Measurements from ENCODE around the gene SGCB. TPM values are rescaled to one million over a fixed set of nuclear protein-coding genes. Genes with fewer than 3 reads are reported as not detected.

SGCB gene
- total and polyA plus RNA-seq, 2 donors (not counting 1 experiment from before 2014, with no cell fraction given) = 2.3 to 9.7 TPM

DNA sequence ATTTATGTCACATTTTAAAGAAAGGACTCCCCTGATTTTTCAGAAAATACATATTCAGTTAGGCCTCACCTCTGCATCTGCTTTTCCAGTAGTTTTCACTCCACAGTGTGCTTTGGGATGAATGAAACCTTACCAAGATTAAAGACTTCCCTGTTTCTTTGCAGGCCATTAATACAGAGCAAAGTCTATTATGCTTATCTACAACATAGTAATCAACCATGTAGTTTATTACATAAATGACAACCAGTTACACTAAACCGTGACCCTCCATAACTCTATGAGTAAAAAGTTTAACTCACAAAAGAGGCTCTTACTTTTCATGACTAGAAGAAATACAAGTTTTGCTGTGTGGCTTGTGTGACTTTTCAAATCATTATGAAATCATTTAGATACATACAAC is 20.3 kb downstream of the SGCB start:
- H3K4me3 ChIP-seq (ENCODE audit: control extremely low read depth in 1 of 5, extremely low read depth in 1 of 5, insufficient read depth in 1 of 5, low read depth in 2 of 5, low read length in 4 of 5) = no peak overlapping the region
- no peak overlapping the region for H3K4me3 Mint-ChIP-seq
- H4K20me1 ChIP-seq (ENCODE audit: control insufficient read depth, insufficient read depth, low read length, poor library complexity, severe bottlenecking) = no peaks in the 10 kb centered on the region
- H3K9ac ChIP-seq (ENCODE audit: low read length) = no peak overlapping the region
- H3K4me1 Mint-ChIP-seq = peaks cover 2% of the 10 kb centered on the region
- no peaks in the 10 kb centered on the region for H3K27me3 Mint-ChIP-seq
- POLR2A ChIA-PET = no interaction called here
- no peak for ATAC-seq (ENCODE audit: low read depth)
- no peaks in the 10 kb centered on the region for H3K9me3 Mint-ChIP-seq (ENCODE audit: insufficient read depth)
- no peaks in the 10 kb centered on the region for H3K9me3 ChIP-seq (ENCODE audit: control extremely low read depth in 1 of 3, control insufficient read depth in 2 of 3, insufficient read depth in 1 of 3, low read length in 2 of 3)
- no peak for DNase-seq
- H3K79me2 ChIP-seq (ENCODE audit: control insufficient read depth, insufficient read depth, low read length) = no peaks in the 10 kb centered on the region
- intact Hi-C loops (cut with micrococcal nuclease) = no loop called here
- WGBS (ENCODE audit: insufficient coverage) = no CpG with 5 or more reads among the region's 1 CpG
- H3K36me3 ChIP-seq (replicated peaks in 1 of 2; ENCODE audit: control extremely low read depth in 1 of 2, control insufficient read depth in 1 of 2, extremely low read depth in 1 of 2, insufficient read depth in 2 of 2, low read length in 1 of 2) = peaks cover 0 to under 1% of the 10 kb centered on the region in 2 experiments
- no peak overlapping the region for H3K4me2 ChIP-seq (replicated peaks; ENCODE audit: low read depth, low read length, poor library complexity, severe bottlenecking)
- no peak overlapping the region for H2AFZ ChIP-seq (ENCODE audit: insufficient read depth, low read depth, low read length, poor library complexity, severe bottlenecking)
- no peak overlapping the region for H3K27ac Mint-ChIP-seq
- H3K27ac ChIP-seq (ENCODE audit: low read length in 2 of 2) = no peak overlapping the region
- no peaks in the 10 kb centered on the region for H3K4me1 ChIP-seq (ENCODE audit: control insufficient read depth in 2 of 2, insufficient read depth in 2 of 2, low read length in 2 of 2)
- CTCF ChIA-PET = no interaction called here
- TF ChIP-seq CTCF (IDR thresholded peaks at IDR 0.05) = no peak
- no peak for TF ChIP-seq EZH2 (IDR thresholded peaks at IDR 0.05; ENCODE audit: borderline replicate concordance, insufficient read depth, low read depth, low read length, poor library complexity, severe bottlenecking)
- H3K27me3 ChIP-seq (replicated peaks in 1 of 4; ENCODE audit: control extremely low read depth in 1 of 4, control insufficient read depth in 3 of 4, insufficient read depth in 4 of 4, low read length in 3 of 4) = no peaks in the 10 kb centered on the region

DNA sequence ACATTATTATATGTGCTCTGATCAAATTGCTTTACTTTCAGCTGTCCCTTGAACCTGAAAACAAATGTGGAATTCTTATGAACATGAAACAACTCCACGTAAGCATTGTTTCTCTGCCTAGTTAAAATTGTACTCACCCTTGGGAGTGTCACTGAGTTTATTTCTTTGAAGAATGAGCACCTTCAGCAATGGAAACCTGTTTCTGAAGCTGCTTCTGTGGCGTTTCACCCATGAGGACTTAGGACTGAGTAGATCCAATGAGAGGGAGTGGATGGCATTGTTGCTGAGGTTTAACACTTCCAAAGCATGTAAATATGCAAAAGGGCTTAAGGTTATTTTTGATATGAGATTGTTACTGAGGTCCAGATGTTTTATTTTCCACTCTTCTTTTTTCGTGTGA is 21.1 kb downstream of the SGCB start:
- H3K9ac ChIP-seq (ENCODE audit: low read length) = no peak overlapping the region
- DNase-seq (no peak), ATAC-seq (ENCODE audit: low read depth) (no peak)
- H3K36me3 ChIP-seq (replicated peaks in 1 of 2; ENCODE audit: control extremely low read depth in 1 of 2, control insufficient read depth in 1 of 2, extremely low read depth in 1 of 2, insufficient read depth in 2 of 2, low read length in 1 of 2) = no peaks in the 10 kb centered on the region
- H2AFZ ChIP-seq (ENCODE audit: insufficient read depth, low read depth, low read length, poor library complexity, severe bottlenecking) = no peak overlapping the region
- TF ChIP-seq EZH2 (IDR thresholded peaks at IDR 0.05; ENCODE audit: borderline replicate concordance, insufficient read depth, low read depth, low read length, poor library complexity, severe bottlenecking) (no peak), CTCF (IDR thresholded peaks at IDR 0.05) (no peak)
- H3K4me1 ChIP-seq (ENCODE audit: control insufficient read depth in 2 of 2, insufficient read depth in 2 of 2, low read length in 2 of 2) = no peaks in the 10 kb centered on the region
- no peaks in the 10 kb centered on the region for H3K27me3 ChIP-seq (replicated peaks in 1 of 4; ENCODE audit: control extremely low read depth in 1 of 4, control insufficient read depth in 3 of 4, insufficient read depth in 4 of 4, low read length in 3 of 4)
- intact Hi-C loops (cut with micrococcal nuclease) = no loop called here
- 93% methylated on average over 2 of the region's 3 CpGs for WGBS (ENCODE audit: insufficient coverage)
- no peak overlapping the region for H3K4me2 ChIP-seq (replicated peaks; ENCODE audit: low read depth, low read length, poor library complexity, severe bottlenecking)
- no peaks in the 10 kb centered on the region for H3K9me3 ChIP-seq (ENCODE audit: control extremely low read depth in 1 of 3, control insufficient read depth in 2 of 3, insufficient read depth in 1 of 3, low read length in 2 of 3)
- H3K27ac ChIP-seq (ENCODE audit: low read length in 2 of 2) = no peak overlapping the region
- Mint-ChIP-seq H3K27ac (no peak overlapping the region), H3K4me3 (no peak overlapping the region), H3K27me3 (no peaks in the 10 kb centered on the region), H3K4me1 (peaks cover 2% of the 10 kb centered on the region), H3K9me3 (ENCODE audit: insufficient read depth) (no peaks in the 10 kb centered on the region)
- H3K4me3 ChIP-seq (ENCODE audit: control extremely low read depth in 1 of 5, extremely low read depth in 1 of 5, insufficient read depth in 1 of 5, low read depth in 2 of 5, low read length in 4 of 5) = no peak overlapping the region
- CTCF ChIA-PET = interaction anchor here (1.6 kb wide), 1 partner anchor 9 kb away, joined by 4 read pairs; no protein-coding TSS in a partner anchor
- POLR2A ChIA-PET = no interaction called here
- no peaks in the 10 kb centered on the region for H3K79me2 ChIP-seq (ENCODE audit: control insufficient read depth, insufficient read depth, low read length)
- no peaks in the 10 kb centered on the region for H4K20me1 ChIP-seq (ENCODE audit: control insufficient read depth, insufficient read depth, low read length, poor library complexity, severe bottlenecking)

All from B cell (primary cell).